Measurements from ENCODE around the gene ATP6V1A.

GRCh38 chr3:113795693-113796092 lies 48.9 kb downstream of the ATP6V1A start:
- TF ChIP-seq TAF1 (IDR thresholded peaks at IDR 0.05; ENCODE audit: low read depth, low read length) (no peak), POLR2AphosphoS5 (IDR thresholded peaks at IDR 0.05; ENCODE audit: low read depth, low read length) (no peak), PAX5 (IDR thresholded peaks at IDR 0.05; ENCODE audit: insufficient read depth, low read length, severe bottlenecking) (no peak), POLR2A (IDR thresholded peaks at IDR 0.05; ENCODE audit: low read depth, low read length) (no peak), SPI1 (IDR thresholded peaks at IDR 0.05; ENCODE audit: low read depth, low read length) (no peak), POU2F2 (IDR thresholded peaks at IDR 0.05; ENCODE audit: low read depth, low read length) (no peak)
